Stimulated activated CD8-positive, alpha-beta memory T cell treated with anti-CD3 and anti-CD28 coated beads, Interleukin-7, amount 100 ng/mL, for 1 hour (primary cell): ENCODE measurements around the gene CCDC154.

Source experiments
- DNase-seq, 2 donors: peaks; one replicate each; pipeline ENCODE4 v3.0.0-alpha.2; 2020; ENCODE audit warnings: low read depth in 2 of 2

CCDC154 gene

DNA sequence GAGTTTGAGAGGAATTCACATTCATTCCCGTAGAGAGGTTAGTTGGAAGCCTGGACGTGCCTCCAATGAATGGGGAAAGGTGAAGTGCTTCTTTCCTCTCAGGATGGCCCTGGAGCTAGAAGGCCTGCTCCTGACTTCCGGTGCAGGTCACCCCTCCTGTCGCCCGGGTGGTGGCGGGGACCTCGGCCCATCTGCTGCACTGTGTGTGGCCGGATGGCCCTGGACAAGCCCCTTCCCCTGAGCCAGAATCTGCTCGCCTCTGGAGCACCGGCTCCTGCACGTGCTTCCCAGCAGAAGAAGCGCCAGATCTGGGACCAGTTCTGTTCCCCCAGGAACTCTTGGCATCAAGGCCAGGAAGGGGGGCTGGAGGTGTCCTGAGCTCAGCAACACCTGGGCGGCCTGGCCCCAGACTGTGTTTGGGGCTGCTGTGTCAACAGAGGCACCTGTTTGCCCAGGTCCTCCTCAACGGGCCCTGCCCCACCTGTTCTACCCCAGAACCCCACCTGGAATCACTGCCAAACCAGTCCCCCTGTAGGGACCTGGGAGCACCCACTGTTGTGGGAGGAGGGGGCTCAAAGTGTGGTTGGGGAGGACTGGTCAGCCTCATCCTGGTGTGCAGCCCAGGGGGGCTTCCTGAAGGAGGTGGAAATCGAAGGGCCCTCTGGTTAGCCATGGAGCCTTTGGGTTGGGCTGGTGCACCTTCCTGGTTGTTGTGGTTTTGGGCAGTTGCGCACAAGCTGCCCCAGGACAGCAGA lies 18.6 kb downstream of the CCDC154 start:
- DNase-seq: no peak

DNA sequence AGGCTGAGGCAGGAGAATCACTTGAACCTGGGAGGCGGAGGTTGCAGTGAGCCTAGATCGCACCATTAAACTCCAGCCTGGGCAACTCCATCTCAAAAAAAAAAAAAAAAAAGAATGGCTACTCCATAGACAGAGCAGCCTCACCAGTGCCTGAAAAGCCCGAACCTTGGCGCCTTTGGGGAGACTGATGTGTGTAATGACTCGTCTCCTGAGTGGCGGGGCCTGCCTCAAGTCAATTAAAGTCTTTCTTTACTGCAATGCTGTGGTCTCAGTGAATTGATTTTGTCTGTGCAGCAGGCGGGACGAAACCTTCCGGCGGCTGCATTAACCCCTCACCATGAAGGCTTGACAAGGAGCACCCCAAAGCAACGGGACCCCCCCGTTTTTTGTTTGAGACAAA lies 20.3 kb downstream of the CCDC154 start:
- no peak for DNase-seq

DNA sequence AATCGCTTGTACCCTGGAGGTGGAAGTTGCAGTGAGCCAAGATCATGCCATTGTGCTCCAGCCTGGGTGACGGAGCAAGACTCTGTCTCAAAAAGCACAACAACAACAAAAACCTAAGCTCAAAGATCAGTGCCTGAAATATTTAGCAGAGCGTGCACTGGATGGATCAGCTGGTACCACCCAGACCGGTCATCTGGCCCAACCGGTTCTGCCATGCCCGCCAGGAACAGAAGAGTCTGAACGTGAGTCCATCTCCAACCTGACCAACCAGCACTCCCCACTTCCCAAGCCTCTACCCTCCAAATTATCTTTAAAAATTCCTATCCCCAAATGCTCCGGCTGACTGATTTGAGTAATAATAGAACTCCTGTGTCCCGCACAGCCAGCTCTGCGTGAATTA lies 22.3 kb downstream of the CCDC154 start:
- no peak for DNase-seq

DNA sequence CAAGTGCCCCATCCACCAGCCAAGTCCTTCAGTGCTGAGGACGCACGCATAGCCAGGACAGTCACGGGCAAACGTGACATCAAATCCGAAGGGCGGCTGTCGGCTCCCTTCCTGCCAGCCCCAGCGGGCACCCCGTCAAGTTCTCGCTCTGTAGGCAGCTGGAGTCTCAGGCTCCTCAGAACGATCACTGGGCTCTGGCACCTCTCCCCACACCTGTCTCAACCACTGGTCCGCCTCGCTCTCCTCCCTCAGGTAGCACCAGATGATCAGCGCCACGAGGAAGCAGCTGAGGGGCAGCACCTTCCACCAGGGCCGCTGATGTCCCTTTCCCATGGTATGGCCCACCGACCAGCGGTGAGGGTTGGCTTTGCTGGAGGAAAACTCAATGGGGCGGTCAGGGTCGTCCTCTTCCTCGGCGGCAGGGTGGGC lies 24.2 kb downstream of the CCDC154 start:
- no peak for DNase-seq

DNA sequence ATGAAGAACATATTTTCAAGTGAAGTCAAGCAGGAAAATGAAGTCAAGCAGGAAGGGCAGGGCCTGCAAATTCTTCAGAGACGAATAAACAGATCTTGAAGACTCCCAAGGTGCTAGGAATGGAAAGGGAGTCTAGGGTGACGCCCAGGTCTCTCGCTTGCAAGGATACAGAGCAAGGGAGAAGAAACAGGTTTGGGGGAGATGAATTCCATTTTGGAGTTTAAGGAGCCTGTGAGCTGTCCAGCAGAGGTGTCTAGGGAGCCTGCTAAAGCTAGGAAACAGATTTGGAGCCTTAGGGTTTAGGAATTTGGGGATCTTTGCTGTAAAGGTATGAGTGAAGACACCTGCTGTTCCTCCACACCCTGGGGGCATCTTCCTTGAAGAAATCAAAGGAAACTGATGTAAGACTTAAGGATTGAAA lies 27.8 kb downstream of the CCDC154 start:
- no peak for DNase-seq

DNA sequence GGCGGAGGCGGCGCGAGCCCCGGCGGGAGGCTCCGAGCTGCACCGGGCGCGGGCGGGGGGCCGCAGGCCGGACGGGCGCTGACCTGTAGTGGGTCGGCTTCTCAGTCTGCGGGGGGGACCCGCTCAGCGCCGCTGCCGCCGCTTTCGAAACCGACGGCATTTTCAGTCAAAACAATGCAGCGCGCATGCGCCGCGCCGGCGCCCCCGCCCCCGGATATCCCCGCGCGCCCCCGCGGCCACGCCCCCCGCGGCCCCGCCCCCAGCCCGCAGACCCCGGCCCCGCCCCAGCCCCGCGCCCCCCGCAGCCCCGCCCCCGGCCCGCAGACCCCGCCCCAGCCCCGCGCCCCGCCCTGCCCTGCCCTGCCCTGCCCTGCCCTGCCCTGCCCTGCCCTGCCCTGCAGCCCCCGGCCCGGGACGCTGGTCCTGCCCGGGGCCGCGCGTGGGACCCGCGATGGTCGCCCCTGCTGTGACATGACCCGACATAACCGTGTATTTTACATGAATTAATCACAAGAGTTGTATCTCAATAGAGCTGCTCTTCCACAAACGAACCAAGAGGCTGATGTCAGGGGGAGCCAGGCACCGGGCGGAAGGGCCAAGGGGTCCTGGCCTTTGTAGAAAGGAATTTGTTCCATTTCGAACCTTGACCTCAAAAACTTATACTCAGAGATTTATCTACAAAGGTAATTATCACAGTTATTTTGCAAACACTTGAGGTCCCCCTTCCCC lies 29.7 kb downstream of the CCDC154 start, which contains the start of gene UNKL:
Gene UNKL (minus strand): TSS at position 173 of the 729 bp plus-strand sequence. CDS start 13 bp downstream, at position 160.
- DNase-seq: peak; percentile 64 to 72

DNA sequence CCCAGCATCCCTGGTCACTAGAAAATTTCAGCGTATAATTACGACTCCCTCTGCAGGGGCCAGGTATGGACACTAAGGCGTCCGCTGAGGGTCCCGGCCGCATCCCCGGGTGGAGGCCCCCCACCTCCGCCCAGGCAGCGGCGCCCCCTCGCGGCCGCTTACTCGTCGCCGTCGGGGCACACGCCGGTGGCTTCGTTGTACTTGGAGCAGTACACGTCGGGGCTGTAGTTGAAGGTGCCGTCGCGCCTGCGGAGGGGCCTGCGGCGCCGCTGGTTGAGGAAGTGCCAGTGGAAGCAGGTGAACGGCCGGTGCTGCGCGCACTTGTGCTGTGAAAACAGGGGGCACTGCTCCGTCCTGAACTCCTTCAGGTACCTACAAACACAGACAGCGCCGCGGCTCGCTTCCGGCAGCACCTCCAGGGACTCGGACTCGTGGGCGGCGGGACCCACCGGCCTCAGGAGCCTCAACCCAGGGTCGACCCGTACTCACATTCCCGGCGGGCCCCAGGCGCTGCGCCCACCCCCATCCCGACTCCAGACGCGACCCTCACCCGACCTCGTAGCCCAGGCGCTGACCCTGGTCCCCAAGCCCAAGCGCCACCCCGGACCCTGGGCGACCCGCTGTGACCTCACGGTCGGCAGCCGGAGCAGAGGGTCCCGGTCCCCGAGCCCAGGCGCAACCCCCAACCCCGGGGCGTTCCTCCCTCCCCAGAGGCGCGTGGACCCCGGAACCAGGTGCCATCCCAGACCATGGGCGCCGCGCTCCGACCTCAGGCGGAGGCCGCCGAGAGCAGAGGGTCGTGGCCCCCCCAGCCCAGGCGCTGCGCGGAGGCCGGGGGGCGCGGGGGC lies 30.4 kb downstream of the CCDC154 start:
- DNase-seq: peak; percentile 33 to 42

DNA sequence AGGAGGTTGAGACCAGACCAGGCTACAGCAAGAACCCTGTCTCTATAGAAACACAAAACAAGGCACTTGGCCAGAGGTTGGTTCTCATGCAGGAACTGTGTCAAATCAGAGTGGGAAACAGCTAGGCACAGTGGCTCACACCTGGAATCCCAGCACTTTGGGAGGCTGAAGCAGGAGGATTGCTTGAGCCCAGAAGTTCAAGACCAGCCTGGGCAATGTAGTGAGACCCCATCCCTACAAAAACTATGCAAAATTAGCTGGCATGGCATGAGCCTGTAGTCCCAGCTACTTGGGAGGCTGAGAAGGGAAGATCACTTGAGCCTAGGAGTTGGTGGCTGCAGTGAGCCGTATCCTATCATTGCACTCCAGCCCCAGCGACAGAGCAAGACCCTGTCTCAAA lies 31.5 kb downstream of the CCDC154 start:
- DNase-seq: no peak

DNA sequence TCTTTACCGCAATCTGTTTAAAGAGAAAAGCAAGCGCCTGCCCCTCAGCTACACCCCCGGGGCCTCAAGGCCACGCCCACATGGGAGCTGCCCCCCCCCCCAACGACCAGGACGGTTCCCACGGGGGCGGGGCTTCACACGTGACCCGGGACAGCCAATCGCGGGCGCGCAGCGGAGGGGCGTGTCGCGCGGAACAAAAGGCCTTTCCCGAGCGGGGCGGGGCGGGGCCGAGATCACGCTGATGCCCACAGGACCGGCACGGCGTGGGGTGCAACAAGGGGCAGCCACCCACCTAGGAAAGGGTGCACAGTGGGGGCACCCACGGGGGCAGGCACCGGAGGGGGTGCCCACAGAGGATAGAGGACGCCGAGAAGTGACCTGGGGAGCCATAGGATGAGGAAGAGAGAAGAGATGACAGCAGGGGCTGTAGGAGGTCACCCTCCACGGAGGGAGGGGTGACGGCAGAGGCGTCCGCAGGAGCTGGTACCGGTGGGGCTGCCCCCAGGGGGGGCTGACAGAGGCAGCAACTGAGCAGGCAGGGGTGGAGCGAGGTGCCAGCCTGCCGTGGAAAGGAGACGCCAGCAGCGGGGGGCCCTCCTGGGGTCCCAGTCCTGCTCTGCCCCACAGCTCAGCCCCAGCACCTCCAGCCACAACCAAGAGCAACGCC lies 36.1 kb downstream of the CCDC154 start:
- peak; percentile 94 to 96 for DNase-seq

DNA sequence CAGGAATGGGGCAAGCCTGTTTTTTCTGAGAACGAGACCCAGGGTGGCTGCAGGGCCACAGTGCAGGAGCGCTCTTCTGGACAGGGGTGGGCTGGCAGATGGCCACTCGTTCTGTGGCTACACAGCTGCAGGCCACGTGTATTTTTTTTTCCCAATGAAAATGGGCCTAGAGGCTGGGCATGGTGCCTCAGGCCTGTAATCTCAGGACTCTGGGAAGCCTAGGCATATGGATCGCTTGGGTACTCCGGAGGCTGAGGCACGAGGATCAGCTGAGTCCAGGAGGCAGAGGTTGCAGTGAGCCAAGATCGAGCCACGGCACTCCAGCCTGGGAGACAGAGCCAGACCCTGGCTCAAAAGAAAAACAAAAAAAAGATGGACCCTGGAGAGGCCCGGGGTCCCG lies 36.6 kb downstream of the CCDC154 start:
- DNase-seq: no peak

DNA sequence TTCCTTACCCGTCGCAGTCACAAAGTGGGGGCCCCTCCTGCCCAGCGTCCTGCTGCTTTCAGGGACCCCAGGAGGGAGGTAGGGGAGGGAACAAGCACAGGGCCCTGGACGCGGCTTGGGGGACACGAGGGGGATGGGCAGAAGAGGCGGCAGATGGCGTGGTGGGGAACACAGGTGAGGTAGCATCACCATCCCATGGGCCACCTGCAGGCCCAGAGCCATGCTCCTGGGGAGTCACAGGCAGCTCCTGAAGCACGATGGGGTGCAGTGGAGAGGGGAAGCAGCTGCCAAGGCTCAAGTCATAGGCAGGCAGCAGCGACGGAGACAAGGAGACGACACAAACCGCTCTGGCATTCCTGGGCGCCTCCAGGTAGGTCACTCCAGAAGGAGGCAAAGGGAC lies 40.6 kb downstream of the CCDC154 start:
- DNase-seq: no peak

DNA sequence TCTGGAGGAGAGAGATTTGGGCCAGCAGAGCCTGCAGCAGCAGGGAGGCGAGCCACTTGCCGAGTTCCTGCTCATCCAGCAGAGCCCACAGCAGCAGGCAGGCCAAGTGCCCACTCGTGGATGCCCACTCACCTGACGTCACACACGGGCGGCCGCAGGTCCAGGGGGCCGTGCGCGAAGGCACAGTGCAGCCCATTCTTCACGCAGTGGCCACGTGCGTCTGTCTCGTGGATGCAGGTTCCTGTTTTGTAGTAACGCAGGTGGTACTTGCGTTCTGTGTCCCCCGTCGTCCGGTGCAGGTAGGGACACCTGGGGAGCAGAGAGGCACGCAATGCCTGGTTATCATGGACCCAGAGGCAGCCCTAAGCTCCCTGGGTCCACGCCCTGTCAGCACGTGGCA lies 41.3 kb downstream of the CCDC154 start:
- no peak for DNase-seq

DNA sequence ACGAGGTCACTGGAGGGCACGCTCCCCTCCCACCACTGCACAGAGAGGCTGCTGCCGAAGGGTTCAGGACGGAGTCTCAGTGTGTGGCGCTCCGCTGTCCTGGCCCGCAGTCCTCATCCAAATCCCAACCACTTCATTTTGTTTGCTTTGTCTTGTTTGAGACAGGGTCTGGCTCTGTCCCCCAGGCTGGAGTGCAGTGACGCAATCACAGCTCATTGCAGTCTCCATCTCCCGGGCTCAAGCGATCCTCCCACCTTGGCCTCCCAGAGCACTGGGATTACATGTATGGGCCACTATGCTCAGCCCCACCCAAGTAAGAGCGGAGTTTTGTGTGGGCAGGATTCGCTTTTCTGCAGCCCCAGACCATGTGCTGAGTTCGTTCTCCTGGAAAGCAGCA lies 42.6 kb downstream of the CCDC154 start:
- DNase-seq: no peak

DNA sequence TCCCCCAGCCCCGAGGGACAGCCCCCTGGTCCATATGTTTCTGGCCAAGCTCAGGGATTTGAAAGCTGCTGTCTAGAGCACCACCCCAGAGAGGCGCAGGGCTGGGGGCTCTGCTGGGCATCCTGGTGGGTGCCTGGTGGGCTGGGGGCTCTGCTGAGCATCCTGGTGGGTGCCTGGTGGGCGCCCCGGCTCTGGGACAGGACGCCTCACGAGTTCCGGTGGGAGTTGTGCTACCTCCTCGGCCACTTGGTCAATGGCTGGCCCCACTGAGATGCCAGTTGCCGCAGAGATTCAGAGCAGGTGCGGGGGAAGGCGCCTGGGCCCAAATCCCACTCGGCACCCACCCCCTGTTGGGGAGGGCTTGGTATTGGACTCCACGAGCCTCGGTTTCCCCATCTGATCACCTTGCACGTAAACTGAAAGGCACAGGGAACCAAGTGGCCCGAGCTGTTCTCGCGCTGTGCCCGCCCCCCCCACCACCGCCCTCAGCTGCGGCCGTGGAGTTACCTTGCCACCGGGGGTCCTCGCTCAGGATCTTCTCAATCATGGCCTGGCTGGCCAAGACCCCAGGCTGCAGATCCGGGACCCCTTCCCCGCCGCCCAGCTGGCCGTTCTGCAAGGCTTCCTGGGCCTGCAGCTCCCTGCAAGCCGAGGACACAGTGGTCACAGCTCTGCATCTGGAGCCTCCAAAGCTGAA lies 43.1 kb downstream of the CCDC154 start:
- no peak for DNase-seq

DNA sequence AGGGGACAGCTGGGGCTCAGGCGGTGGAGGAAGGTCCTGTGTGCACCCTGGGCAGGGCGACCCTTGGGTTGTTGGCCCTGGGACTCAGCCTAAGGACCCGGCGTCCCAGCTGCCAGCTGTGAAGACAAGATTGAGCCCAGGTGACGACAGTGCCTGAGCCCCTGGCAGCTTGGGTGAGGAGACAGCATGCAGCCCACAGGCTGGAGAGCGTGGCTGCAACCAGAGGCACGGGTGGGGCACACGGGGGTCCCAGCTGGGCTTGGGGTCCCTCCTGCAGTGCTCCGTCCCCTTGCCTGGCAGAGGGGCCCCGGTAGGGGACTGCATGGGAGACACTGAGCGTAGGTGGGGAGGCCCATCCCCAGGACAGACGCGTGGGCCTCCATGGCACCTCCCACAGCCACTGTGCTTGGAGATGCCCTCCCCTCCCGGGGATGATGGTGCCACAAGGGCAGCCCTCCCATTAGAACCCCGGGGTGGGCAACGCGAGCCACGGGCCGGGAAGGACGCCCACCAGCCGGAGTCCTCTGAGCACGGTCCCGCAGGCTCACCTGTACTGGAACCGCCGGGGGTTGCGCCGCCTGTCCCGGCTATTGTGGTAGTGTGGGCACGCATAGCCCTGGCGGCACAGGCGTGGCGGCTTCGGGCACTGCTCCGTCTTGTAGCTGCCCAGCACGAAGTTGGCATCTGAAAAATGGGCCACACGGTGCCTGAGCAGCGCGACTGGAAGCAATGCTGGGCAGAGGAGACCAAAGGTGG lies 45.4 kb downstream of the CCDC154 start:
- no peak for DNase-seq

DNA sequence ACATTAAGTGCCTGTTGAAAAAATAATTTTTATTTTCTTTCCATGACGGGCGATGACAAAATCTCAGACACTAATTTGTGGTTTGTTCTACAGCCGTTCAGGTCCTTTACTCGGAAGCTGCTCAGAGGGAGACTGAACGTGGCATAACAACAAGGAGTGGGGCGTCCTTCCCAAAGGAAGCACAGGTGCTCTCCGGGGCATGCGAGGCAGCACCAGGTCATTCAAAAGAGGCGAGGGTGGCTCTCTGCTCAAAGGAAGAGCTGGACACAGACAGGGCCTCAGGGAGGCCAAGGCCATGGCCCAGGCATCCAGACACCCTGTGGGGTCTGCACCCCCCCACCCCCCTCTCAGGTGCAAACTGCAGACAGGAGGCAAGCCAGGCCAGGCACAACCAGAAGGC lies 46.0 kb downstream of the CCDC154 start:
- no peak for DNase-seq

DNA sequence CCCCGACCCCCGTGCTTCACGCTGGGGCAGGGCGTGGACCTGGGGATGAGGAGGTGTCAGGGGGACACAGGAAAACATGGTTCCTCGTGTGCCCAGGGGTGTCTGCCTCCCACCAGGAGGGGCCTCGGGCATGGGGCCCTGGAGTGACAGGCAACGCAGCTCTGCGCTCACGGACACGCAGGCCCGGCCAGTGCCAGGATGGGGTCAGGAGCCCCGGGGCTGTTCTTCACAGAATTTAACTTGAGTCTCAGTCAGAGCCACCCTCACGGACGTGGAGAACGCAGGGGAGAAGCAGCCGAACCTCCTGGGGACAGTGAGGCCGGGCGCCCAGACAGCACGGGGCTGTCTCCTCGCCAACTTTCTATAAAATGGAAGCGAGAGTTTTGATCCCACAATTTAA lies 46.6 kb downstream of the CCDC154 start:
- DNase-seq: no peak

DNA sequence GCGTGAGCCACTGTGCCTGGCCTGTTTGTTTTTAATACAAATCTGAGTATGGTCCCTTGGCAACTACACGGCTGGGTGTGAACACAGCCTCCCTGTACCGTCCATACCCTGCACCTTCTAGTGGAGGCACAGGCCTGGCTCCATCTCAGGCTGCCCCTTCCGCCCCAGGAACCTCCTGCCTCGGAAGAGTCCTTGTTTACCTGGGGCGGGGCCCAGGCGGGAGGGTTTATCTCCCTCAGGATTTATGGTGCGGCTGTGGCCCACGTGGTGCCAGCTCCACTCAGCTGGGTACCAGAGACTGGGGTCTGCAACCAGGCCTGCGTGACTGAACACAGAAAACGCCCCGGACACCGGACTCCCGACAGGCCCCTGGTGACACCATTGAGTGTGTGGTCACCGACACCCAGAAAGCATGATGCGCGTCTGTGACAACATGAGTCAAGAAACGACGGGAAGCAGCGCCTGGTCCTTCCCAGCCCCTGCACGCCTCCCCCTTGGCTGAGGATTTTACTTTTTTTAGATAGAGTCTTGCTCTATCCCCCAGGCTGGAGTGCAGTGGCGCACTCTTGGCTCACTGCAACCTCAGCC lies 48.8 kb downstream of the CCDC154 start:
- no peak for DNase-seq

DNA sequence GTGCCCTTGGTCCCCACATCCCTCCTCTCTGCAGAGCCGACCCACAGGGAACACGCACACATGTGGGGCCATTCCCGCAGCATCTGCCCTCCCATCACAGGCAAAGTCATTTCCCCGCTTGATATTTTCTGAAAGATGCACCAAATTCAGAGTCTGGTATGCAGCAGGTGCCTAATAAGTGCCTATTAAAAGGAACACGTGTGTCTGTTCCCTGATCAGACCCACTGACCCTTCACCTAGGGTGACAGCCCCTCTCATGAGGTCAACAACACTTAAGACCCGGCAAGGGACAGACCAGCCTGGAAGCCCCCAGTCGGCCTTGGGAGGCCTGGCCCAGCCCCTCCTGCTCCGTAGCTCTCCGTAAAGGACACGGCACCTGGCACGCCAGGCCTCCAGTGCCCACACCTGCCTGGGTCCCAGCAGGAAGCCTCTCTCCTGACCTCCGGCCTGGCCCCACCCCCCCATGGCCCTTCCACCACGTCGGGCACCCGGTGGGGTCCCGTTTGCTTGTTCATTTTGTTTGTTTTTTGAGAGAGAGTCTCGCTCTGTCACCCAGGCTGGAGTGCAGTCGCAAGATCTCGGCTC lies 49.9 kb downstream of the CCDC154 start:
- no peak for DNase-seq
